ENCODE data around the gene ERCC6L2.
A peak's percentile ranks its signal among the peaks of the same experiment; 100 is the strongest.

The ERCC6L2 gene

DNA sequence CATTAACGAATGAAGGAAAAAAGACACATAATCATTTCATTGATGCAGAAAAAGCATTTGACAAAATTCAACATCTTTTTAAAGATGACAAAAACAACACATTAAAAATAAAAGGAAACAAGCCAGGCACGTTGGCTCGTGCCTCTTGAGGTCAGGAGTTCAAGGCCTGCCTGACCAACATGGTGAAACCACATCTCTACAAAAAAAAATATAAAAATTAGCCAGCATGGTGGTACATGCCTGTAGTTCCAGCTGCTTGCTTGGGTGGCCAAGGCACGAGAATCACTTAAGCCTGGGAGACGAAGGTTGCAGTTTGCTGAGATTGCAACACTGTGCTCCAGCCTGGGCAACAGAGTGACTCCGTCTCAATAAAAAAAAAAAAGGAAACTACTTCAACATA is 77.0 kb downstream of the ERCC6L2 start:
- Histone ChIP-seq H3K27me3 (ENCODE audit: control insufficient read depth, insufficient read depth, low read length) (no peaks in the 10 kb centered on the region), H3K36me3 (ENCODE audit: control insufficient read depth, insufficient read depth, low read length) (peaks cover 32% of the 10 kb centered on the region), H3K4me1 (ENCODE audit: control insufficient read depth, insufficient read depth, low read length) (no peaks in the 10 kb centered on the region)

DNA sequence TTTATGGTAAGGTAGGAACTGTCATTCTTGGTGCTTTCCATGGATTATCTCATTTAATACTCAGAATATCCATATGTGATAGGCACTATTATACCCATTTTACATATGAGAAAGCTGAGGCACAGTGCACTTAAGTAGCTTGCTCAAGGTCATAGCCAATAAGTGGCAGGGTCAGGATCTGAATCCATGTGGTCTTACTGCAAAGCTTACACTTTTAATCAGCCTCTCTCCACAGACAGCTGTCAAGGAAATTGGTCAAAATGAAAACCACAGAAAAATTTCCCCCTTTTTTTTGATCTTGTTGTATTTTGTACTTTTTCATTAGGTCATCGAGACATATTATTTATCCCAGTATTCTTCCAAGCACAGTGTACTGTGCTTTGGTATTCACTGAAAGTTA is 78.5 kb downstream of the ERCC6L2 start:
- H3K4me3 ChIP-seq (ENCODE audit: low read depth, low read length): no peak overlapping the region
- peaks cover 30% of the 10 kb centered on the region for H3K36me3 ChIP-seq (ENCODE audit: control insufficient read depth, insufficient read depth, low read length)
- H3K4me1 ChIP-seq (ENCODE audit: control insufficient read depth, insufficient read depth, low read length): no peaks in the 10 kb centered on the region
- no peak overlapping the region for H3K9ac ChIP-seq (ENCODE audit: low read depth, low read length)
- no peaks in the 10 kb centered on the region for H3K27me3 ChIP-seq (ENCODE audit: control insufficient read depth, insufficient read depth, low read length)
- H3K9me3 ChIP-seq (ENCODE audit: control insufficient read depth, insufficient read depth, low read length): peaks cover 7% of the 10 kb centered on the region
- no peak overlapping the region for H3K27ac ChIP-seq (ENCODE audit: low read depth, low read length)

More for the DNA sequence above, 77.0 kb downstream of the ERCC6L2 start:
- Histone ChIP-seq H3K4me3 (ENCODE audit: low read depth, low read length) (no peak overlapping the region), H3K9me3 (ENCODE audit: control insufficient read depth, insufficient read depth, low read length) (peaks cover 11% of the 10 kb centered on the region), H3K27ac (ENCODE audit: low read depth, low read length) (no peak overlapping the region), H3K9ac (ENCODE audit: low read depth, low read length) (no peak overlapping the region)

- peaks cover 30% of the 10 kb centered on the region for H3K36me3 ChIP-seq (ENCODE audit: control insufficient read depth, insufficient read depth, low read length)
- no peak overlapping the region for H3K27ac ChIP-seq (ENCODE audit: low read depth, low read length)
- H3K27me3 ChIP-seq (ENCODE audit: control insufficient read depth, insufficient read depth, low read length): no peaks in the 10 kb centered on the region
- H3K4me1 ChIP-seq (ENCODE audit: control insufficient read depth, insufficient read depth, low read length): no peaks in the 10 kb centered on the region
- no peak overlapping the region for H3K4me3 ChIP-seq (ENCODE audit: low read depth, low read length)
- peaks cover 7% of the 10 kb centered on the region for H3K9me3 ChIP-seq (ENCODE audit: control insufficient read depth, insufficient read depth, low read length)
- H3K9ac ChIP-seq (ENCODE audit: low read depth, low read length): no peak overlapping the region
Measured at GRCh38 chr9:95954940-95955339, 79.4 kb downstream of the ERCC6L2 start.

DNA sequence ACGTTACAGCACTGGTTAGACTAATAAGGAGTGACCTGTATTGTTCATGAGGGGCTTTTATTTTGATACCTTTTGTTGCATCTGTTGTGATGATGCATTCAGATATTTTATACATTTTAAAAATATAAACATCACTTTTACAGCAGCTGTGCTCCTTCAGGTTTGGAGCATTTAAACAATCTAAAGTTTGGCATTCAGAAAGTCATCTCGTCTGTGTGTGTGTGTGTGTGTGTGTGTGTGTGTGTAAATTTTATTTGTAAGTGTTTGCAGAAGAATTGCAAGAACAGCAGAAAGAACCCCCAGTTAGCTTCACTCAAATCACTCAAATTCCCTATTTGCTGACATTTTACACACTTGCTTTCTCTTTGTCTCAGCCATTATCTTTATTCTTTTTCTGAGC is 87.4 kb downstream of the ERCC6L2 start:
- Histone ChIP-seq H3K36me3 (ENCODE audit: control insufficient read depth, insufficient read depth, low read length) (peaks cover 18% of the 10 kb centered on the region), H3K4me3 (ENCODE audit: low read depth, low read length) (no peak overlapping the region), H3K27me3 (ENCODE audit: control insufficient read depth, insufficient read depth, low read length) (no peaks in the 10 kb centered on the region), H3K4me1 (ENCODE audit: control insufficient read depth, insufficient read depth, low read length) (no peaks in the 10 kb centered on the region), H3K9me3 (ENCODE audit: control insufficient read depth, insufficient read depth, low read length) (no peaks in the 10 kb centered on the region), H3K27ac (ENCODE audit: low read depth, low read length) (no peak overlapping the region), H3K9ac (ENCODE audit: low read depth, low read length) (no peak overlapping the region)

DNA sequence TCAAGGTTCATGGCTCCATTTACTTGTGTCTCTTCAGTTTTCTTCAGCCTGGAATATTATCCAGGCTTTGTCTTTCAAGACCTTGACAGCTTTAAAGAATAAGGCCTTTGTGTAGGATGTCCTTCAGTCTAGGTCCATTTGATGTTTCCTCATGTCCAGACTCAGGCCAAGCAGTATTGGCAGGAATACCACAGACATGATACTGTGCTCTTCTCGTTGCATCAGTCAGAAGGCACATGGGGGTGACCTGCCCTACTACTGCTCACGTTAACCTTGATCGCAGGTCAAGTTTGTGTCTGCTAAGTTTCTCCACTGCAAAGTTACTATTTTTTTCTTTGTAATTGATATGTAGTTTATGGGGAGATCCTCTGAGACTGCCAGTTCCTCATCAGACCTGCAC is 88.2 kb downstream of the ERCC6L2 start:
- H3K9me3 ChIP-seq (ENCODE audit: control insufficient read depth, insufficient read depth, low read length): no peaks in the 10 kb centered on the region
- peaks cover 18% of the 10 kb centered on the region for H3K36me3 ChIP-seq (ENCODE audit: control insufficient read depth, insufficient read depth, low read length)
- no peak overlapping the region for H3K4me3 ChIP-seq (ENCODE audit: low read depth, low read length)
- H3K27me3 ChIP-seq (ENCODE audit: control insufficient read depth, insufficient read depth, low read length): no peaks in the 10 kb centered on the region
- H3K4me1 ChIP-seq (ENCODE audit: control insufficient read depth, insufficient read depth, low read length): no peaks in the 10 kb centered on the region
- no peak overlapping the region for H3K9ac ChIP-seq (ENCODE audit: low read depth, low read length)
- H3K27ac ChIP-seq (ENCODE audit: low read depth, low read length): no peak overlapping the region

- Histone ChIP-seq H3K4me1 (ENCODE audit: control insufficient read depth, insufficient read depth, low read length) (no peaks in the 10 kb centered on the region; the same call in 1 of the 2 replicates), H3K27ac (ENCODE audit: low read depth, low read length) (no peak overlapping the region), H3K36me3 (ENCODE audit: control insufficient read depth, insufficient read depth, low read length) (peaks cover 24% of the 10 kb centered on the region), H3K4me3 (ENCODE audit: low read depth, low read length) (no peak overlapping the region), H3K9ac (ENCODE audit: low read depth, low read length) (no peak overlapping the region), H3K27me3 (ENCODE audit: control insufficient read depth, insufficient read depth, low read length) (no peaks in the 10 kb centered on the region), H3K9me3 (ENCODE audit: control insufficient read depth, insufficient read depth, low read length) (no peaks in the 10 kb centered on the region)
Measured at GRCh38 chr9:95966306-95966705, 90.8 kb downstream of the ERCC6L2 start.

GRCh38 chr9:95970317-95970716 is 94.8 kb downstream of the ERCC6L2 start:
- Histone ChIP-seq H3K9me3 (ENCODE audit: control insufficient read depth, insufficient read depth, low read length) (no peaks in the 10 kb centered on the region), H3K27ac (ENCODE audit: low read depth, low read length) (no peak overlapping the region)

DNA sequence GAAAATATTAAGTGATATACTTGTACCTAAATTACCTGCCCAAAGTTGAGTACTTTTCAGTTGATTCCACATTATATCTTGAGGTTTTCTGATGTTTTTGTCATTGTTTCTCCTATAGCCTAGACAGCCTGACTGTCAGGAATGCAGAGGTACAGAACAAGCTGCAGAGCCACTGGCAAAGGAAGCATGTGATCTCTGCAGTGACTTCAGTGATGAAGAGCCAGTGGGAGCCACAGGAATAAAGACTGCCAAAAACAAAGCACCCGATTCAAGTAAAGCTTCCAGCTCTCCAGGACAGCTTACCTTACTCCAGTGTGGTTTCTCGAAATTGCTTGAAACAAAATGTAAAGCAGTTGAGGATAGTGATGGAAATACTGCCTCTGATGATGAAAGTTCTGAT is 96.3 kb downstream of the ERCC6L2 start:
- Histone ChIP-seq H3K4me3 (ENCODE audit: low read depth, low read length) (no peak overlapping the region), H3K36me3 (ENCODE audit: control insufficient read depth, insufficient read depth, low read length) (peaks cover 48% of the 10 kb centered on the region), H3K27ac (ENCODE audit: low read depth, low read length) (peak overlapping the region; percentile 13), H3K27me3 (ENCODE audit: control insufficient read depth, insufficient read depth, low read length) (no peaks in the 10 kb centered on the region), H3K9ac (ENCODE audit: low read depth, low read length) (no peak overlapping the region), H3K9me3 (ENCODE audit: control insufficient read depth, insufficient read depth, low read length) (no peaks in the 10 kb centered on the region), H3K4me1 (ENCODE audit: control insufficient read depth, insufficient read depth, low read length) (no peaks in the 10 kb centered on the region; the same call in 1 of the 2 replicates)

More at GRCh38 chr9:95970317-95970716, 94.8 kb downstream of the ERCC6L2 start:
- H3K4me3 ChIP-seq (ENCODE audit: low read depth, low read length): no peak overlapping the region
- H3K27me3 ChIP-seq (ENCODE audit: control insufficient read depth, insufficient read depth, low read length): no peaks in the 10 kb centered on the region
- peaks cover 54% of the 10 kb centered on the region for H3K36me3 ChIP-seq (ENCODE audit: control insufficient read depth, insufficient read depth, low read length)
- no peaks in the 10 kb centered on the region; the same call in 1 of the 2 replicates for H3K4me1 ChIP-seq (ENCODE audit: control insufficient read depth, insufficient read depth, low read length)
- no peak overlapping the region for H3K9ac ChIP-seq (ENCODE audit: low read depth, low read length)

DNA sequence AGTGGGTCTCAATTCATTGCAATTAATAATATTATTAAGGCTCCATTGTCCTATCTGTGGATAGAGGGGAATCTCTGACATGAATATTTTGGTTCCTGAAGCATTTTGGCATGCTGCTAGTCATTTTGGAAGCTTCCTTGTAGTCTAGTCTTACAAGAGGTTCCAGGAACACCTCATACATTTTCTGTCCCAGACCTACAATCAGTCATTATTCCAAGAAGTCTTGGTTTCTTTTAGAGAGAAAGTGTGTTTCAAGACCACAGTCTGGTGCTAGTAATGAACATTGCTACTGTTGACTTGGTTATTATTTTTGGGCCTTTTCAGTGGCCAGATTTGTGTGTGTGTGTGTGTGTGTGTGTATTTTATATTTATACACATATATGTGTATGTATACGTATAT is 98.9 kb downstream of the ERCC6L2 start:
- Histone ChIP-seq H3K4me3 (ENCODE audit: low read depth, low read length) (no peak overlapping the region), H3K9me3 (ENCODE audit: control insufficient read depth, insufficient read depth, low read length) (no peaks in the 10 kb centered on the region), H3K27ac (ENCODE audit: low read depth, low read length) (no peak overlapping the region), H3K36me3 (ENCODE audit: control insufficient read depth, insufficient read depth, low read length) (peaks cover 57% of the 10 kb centered on the region), H3K4me1 (ENCODE audit: control insufficient read depth, insufficient read depth, low read length) (no peaks in the 10 kb centered on the region; the same call in 1 of the 2 replicates), H3K9ac (ENCODE audit: low read depth, low read length) (no peak overlapping the region), H3K27me3 (ENCODE audit: control insufficient read depth, insufficient read depth, low read length) (no peaks in the 10 kb centered on the region)

DNA sequence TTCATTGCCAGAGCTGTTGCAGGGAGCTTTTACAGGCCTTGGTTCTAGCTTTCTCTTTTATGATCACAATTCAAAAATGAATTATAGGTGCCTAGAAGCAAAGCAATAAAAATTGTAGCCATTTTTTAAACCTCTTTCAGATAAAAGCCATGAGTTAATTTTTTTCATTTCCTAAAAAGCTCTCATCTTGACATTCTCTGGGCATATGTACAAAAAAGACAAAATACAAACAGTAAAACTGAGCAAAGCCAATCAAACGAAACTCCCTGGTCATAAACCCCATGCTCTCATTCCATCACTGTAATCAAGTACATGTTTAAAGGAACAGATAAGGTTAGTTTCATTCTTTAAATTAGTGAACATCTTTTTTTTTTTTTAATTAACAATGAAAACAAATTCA is 101.9 kb downstream of the ERCC6L2 start:
- Histone ChIP-seq H3K9ac (ENCODE audit: low read depth, low read length) (no peak overlapping the region), H3K4me3 (ENCODE audit: low read depth, low read length) (no peak overlapping the region), H3K9me3 (ENCODE audit: control insufficient read depth, insufficient read depth, low read length) (no peaks in the 10 kb centered on the region), H3K27me3 (ENCODE audit: control insufficient read depth, insufficient read depth, low read length) (no peaks in the 10 kb centered on the region), H3K4me1 (ENCODE audit: control insufficient read depth, insufficient read depth, low read length) (no peaks in the 10 kb centered on the region), H3K36me3 (ENCODE audit: control insufficient read depth, insufficient read depth, low read length) (peaks cover 51% of the 10 kb centered on the region), H3K27ac (ENCODE audit: low read depth, low read length) (no peak overlapping the region)

DNA sequence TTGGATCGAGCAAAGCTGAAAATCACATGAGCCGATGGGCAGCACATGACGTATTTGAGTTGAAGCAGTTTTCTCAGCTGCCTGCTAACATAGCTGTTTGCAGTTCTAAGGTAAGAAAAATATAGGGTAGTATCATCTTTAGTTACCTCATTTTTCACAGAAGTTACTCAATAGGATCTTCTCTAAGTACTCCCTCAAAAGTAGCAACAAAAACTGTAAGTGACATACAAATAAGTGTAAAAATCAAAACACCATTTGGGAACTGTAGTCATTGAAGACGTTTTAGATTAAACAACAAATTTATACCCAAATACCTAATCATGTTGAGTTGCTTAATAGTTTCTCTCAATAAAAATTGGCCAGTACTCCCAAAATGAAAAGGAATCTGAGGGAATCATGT is 102.6 kb downstream of the ERCC6L2 start:
- H3K4me1 ChIP-seq (ENCODE audit: control insufficient read depth, insufficient read depth, low read length): no peaks in the 10 kb centered on the region
- no peaks in the 10 kb centered on the region for H3K27me3 ChIP-seq (ENCODE audit: control insufficient read depth, insufficient read depth, low read length)
- H3K9me3 ChIP-seq (ENCODE audit: control insufficient read depth, insufficient read depth, low read length): no peaks in the 10 kb centered on the region
- H3K4me3 ChIP-seq (ENCODE audit: low read depth, low read length): no peak overlapping the region
- H3K27ac ChIP-seq (ENCODE audit: low read depth, low read length): no peak overlapping the region
- H3K9ac ChIP-seq (ENCODE audit: low read depth, low read length): no peak overlapping the region
- H3K36me3 ChIP-seq (ENCODE audit: control insufficient read depth, insufficient read depth, low read length): peaks cover 43% of the 10 kb centered on the region

- H3K27ac ChIP-seq (ENCODE audit: low read depth, low read length): no peak overlapping the region
- H3K9ac ChIP-seq (ENCODE audit: low read depth, low read length): no peak overlapping the region
- no peaks in the 10 kb centered on the region for H3K9me3 ChIP-seq (ENCODE audit: control insufficient read depth, insufficient read depth, low read length)
- no peak overlapping the region for H3K4me3 ChIP-seq (ENCODE audit: low read depth, low read length)
- no peaks in the 10 kb centered on the region for H3K27me3 ChIP-seq (ENCODE audit: control insufficient read depth, insufficient read depth, low read length)
- no peaks in the 10 kb centered on the region for H3K4me1 ChIP-seq (ENCODE audit: control insufficient read depth, insufficient read depth, low read length)
- peaks cover 32% of the 10 kb centered on the region for H3K36me3 ChIP-seq (ENCODE audit: control insufficient read depth, insufficient read depth, low read length)
Measured at GRCh38 chr9:95979446-95979845, 104.0 kb downstream of the ERCC6L2 start.
